RWPE1 (cell line): ENCODE results near the gene ACVRL1.

Experiments
- CTCF ChIA-PET: fragments of 350-600 bp; sonication (Branson Sonifier 250); formaldehyde crosslinking; extraction: SDS; loops from one replicate; lab custom pipeline; 2021; lab: Yijun Ruan, JAX
- POLR2A ChIA-PET: fragments of 400-600 bp; formaldehyde crosslinking; extraction: SDS; loops from one replicate; lab custom pipeline; 2020; ENCODE audit warnings: antibody characterized with exemption; ENCODE audit not compliant: low non-redundant PET; lab: Yijun Ruan, JAX
- DNase-seq: peaks from one replicate; pipeline ENCODE4 v3.0.0; 2012; ENCODE audit warnings: low spot score
- H3K27ac ChIP-seq: fragments of 450-650 bp; 2 replicates; pipeline ENCODE4 v1.5.1; 2017
- TF ChIP-seq, protein P1 (sequence below): fragments of 450-650 bp; conservative IDR thresholded peaks from 2 replicates; pipeline ENCODE4 v1.5.1; 2017; ENCODE audit warnings: low read depth, mild to moderate bottlenecking

Gene ACVRL1

DNA sequence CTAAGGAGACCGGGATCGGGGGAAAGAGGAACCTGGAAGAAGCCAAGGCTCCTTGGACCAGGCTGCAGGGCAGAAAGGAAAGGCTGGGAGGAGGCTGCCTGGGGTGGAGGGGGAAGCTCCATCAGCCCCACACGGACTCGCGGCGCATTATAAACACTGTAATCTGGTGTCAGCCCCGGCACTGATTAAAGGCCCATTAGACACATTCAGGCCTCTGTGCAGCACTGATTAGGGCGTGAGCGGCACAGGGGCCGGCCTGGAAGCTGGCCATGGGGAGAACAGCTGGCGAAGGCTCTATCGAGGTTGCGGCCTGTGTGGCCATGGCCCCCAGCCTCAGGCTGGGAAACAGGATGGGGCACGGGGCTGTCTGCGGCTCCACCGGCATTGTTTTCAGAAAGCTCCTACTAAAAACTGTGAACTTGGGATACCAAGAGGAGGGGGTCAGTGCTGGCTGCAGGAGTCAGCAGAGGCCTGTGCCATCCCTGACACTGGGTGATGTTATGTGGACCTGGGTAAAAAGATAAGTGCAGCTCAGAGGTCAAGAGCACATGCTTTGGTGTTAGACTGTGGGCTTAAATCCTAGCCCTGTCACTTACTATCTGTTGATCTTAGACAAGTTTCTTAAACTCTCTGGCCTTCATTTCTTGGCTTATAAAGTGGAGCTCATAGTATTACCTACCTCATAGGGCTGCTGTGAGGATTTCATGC lies 10.6 kb downstream of the ACVRL1 start:
- ChIA-PET POLR2A (no interaction called here), CTCF (no interaction called here)
- DNase-seq: no peak
- TF ChIP-seq, protein P1, sequence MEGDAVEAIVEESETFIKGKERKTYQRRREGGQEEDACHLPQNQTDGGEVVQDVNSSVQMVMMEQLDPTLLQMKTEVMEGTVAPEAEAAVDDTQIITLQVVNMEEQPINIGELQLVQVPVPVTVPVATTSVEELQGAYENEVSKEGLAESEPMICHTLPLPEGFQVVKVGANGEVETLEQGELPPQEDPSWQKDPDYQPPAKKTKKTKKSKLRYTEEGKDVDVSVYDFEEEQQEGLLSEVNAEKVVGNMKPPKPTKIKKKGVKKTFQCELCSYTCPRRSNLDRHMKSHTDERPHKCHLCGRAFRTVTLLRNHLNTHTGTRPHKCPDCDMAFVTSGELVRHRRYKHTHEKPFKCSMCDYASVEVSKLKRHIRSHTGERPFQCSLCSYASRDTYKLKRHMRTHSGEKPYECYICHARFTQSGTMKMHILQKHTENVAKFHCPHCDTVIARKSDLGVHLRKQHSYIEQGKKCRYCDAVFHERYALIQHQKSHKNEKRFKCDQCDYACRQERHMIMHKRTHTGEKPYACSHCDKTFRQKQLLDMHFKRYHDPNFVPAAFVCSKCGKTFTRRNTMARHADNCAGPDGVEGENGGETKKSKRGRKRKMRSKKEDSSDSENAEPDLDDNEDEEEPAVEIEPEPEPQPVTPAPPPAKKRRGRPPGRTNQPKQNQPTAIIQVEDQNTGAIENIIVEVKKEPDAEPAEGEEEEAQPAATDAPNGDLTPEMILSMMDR: no peak
- H3K27ac ChIP-seq: no peak overlapping the region

DNA sequence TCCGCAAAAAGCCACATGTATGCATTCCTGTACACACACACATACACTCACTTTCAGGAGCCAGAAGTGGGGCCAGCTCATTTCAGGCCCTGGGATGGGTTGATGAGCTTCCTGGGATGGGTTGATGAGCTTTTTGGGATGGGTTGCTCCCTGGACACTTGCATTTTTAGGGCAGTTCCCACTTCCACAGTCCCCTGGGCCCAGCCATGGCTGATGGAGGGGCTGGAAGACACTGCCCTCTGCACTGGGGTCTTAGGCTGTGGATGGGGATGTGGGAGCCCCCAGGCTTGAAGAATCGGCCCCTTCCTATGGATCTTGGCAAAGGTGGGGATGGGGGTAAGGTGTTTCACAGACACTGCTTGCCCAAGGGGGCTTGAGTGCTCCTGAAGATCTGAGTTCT lies 12.7 kb downstream of the ACVRL1 start:
- TF ChIP-seq, protein P1: no peak
- DNase-seq: no peak
- POLR2A ChIA-PET: no interaction called here
- no peak overlapping the region for H3K27ac ChIP-seq
- CTCF ChIA-PET: no interaction called here

DNA sequence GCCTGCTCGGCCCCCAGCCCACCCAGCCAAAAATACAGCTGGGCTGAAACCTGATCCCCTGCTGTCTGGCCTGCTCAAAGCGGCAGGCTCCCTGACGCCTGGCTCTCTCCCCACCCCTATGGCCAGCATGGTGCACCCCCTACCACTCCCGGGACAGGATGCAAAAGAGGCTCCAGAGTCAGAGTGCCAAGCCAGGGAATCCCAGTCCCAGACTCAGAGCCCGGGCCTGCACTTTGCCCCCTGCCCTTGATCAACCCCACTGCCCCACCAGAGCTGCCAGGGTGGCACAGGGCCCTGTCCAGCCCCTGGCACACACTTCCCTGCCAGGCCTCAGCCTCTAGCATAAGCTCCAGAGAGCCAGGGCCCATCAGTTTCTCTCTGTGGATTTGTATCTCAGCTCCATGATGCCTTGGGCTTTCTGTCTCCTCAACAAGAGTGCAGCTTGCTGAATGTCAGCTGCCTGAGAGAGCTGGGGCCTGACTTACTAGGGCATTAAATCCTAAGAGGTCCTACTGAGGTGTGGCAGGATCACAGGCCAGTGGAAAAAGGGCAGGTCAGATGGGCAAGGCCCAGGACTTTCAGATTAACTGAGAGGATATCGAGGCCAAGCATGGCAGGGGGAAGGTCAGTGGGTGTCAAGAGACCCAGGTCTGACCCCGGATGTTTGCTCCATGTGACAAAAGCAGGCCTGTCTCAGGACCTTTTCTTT lies 13.9 kb downstream of the ACVRL1 start:
- POLR2A ChIA-PET: no interaction called here
- DNase-seq: no peak
- CTCF ChIA-PET: interaction anchor here (0.6 to 1.2 kb wide), 3 partner anchors 73 to 102 kb away, joined by 3 to 4 read pairs (median 3); no protein-coding TSS in a partner anchor

DNA sequence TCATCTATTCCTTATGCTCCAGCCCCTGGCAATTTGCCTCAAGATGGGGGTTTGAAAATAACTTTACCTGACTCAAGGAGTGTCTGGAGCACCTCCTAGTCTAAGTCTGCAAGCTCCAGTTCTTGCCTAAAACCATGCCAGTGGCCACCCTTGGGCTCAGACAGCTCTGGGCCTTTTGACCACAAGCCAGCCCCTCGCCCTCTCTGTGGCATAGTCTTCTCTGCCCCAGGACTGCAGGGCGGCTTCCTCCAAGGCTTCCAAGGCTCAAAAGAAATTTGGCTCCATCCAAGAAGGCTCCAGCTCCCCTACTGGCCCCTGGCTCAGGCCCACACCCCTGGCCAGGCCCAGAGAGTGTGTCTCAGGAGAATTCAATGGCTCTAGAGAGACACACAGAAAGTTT lies 14.8 kb downstream of the ACVRL1 start:
- CTCF ChIA-PET: interaction anchor here (1.2 kb wide), 1 partner anchor 101 kb away, joined by 4 read pairs; no protein-coding TSS in a partner anchor
- TF ChIP-seq, protein P1: no peak
- DNase-seq: no peak
- H3K27ac ChIP-seq: no peak overlapping the region
- POLR2A ChIA-PET: no interaction called here

More for the DNA sequence above, 13.9 kb downstream of the ACVRL1 start:
- TF ChIP-seq, protein P1: no peak
- no peak overlapping the region for H3K27ac ChIP-seq

DNA sequence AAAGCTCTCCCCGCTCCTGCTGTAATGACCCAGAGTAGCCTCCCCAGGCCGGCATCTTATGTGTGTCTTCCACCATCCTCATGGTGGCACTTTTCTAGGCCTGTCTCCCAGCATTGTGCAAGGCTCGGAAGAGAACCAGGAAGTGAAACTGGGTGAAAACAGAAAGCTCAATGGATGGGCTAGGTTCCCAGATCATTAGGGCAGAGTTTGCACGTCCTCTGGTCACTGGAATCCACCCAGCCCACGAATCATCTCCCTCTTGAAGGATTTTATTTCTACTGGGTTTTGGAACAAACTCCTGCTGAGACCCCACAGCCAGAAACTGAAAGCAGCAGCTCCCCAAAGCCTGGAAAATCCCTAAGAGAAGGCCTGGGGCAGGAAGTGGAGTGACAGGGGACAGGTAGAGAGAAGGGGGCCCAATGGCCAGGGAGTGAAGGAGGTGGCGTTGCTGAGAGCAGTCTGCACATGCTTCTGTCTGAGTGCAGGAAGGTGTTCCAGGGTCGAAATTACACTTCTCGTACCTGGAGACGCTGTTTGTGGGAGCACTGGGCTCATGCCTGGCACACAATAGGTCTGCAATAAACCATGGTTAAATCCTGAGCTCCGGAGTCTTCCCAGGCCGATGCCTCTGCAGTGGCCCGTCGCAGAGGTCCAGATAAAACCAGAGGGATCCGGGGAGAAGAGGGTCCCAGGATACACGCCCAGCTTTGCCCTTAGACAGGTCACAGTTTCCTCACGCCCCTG lies 15.6 kb downstream of the ACVRL1 start:
- no peak for DNase-seq
- POLR2A ChIA-PET: no interaction called here

More for the DNA sequence above, 15.6 kb downstream of the ACVRL1 start:
- TF ChIP-seq, protein P1: no peak
- H3K27ac ChIP-seq: no peak overlapping the region
- CTCF ChIA-PET: interaction anchor here (1.2 to 1.3 kb wide), 2 partner anchors 48 to 100 kb away, joined by 3 to 4 read pairs; no protein-coding TSS in a partner anchor
